HG03025 (cell line): ENCODE results near the gene SLC6A13.
"Not testable (repeated sequence)": the region's sequence is repeated elsewhere in the genome, so short reads cannot be mapped to it uniquely, and the experiment has no call there.

Experiments
- ATAC-seq: cut with Tn5 transposase; IDR thresholded peaks from one replicate; pipeline ENCODE4 v1.9.1; 2021; ENCODE audit warnings: mild to moderate bottlenecking, moderate library complexity; ENCODE audit not compliant: unreplicated experiment, low FRiP score

Gene SLC6A13

GRCh38 chr12:236445-236844 lies 26.2 kb downstream of the SLC6A13 start:
- no peak for ATAC-seq

- ATAC-seq = not testable (repeated sequence)
These were observed 26.7 kb downstream of the SLC6A13 start for GRCh38 chr12:235967-236366.

GRCh38 chr12:234891-235415 lies 27.7 kb downstream of the SLC6A13 start:
- no peak for ATAC-seq

GRCh38 chr12:234019-234418 lies 28.6 kb downstream of the SLC6A13 start:
- no peak for ATAC-seq

GRCh38 chr12:233615-233968 lies 29.0 kb downstream of the SLC6A13 start:
- ATAC-seq = no peak

- ATAC-seq = no peak
These were observed 29.7 kb downstream of the SLC6A13 start for GRCh38 chr12:232731-233614.

GRCh38 chr12:230925-231671 lies 31.5 kb downstream of the SLC6A13 start:
- ATAC-seq = no peak

GRCh38 chr12:229441-230191 lies 33.0 kb downstream of the SLC6A13 start:
- ATAC-seq = no peak

- no peak for ATAC-seq
These were observed 33.8 kb downstream of the SLC6A13 start for GRCh38 chr12:228846-229200.

- no peak for ATAC-seq
These were observed 34.5 kb downstream of the SLC6A13 start for GRCh38 chr12:227923-228845.

- ATAC-seq = no peak
These were observed 35.2 kb downstream of the SLC6A13 start for GRCh38 chr12:227286-227915.

GRCh38 chr12:226401-226800 lies 36.2 kb downstream of the SLC6A13 start:
- no peak for ATAC-seq

- ATAC-seq = no peak
These were observed 37.6 kb downstream of the SLC6A13 start for GRCh38 chr12:225012-225411.

GRCh38 chr12:224330-224729 lies 38.3 kb downstream of the SLC6A13 start:
- ATAC-seq = no peak

- ATAC-seq = no peak
These were observed 38.8 kb downstream of the SLC6A13 start for GRCh38 chr12:223841-224240.

- ATAC-seq = no peak
These were observed 40.9 kb downstream of the SLC6A13 start for GRCh38 chr12:221736-222135.

- ATAC-seq = no peak
These were observed 41.6 kb downstream of the SLC6A13 start for GRCh38 chr12:220946-221550.

- ATAC-seq = no peak
These were observed 42.1 kb downstream of the SLC6A13 start for GRCh38 chr12:220491-220890.

GRCh38 chr12:219891-220352 lies 42.7 kb downstream of the SLC6A13 start:
- no peak for ATAC-seq
